Measurements from ENCODE around the gene CACNA2D3. TPM values are rescaled to one million over a fixed set of nuclear protein-coding genes. Genes with fewer than 3 reads are reported as not detected.

CACNA2D3 gene
- polyA plus RNA-seq, 1 donor (not counting 4 experiments of a cell fraction or from before 2014, with no cell fraction given) = 0.08 TPM

GRCh38 chr3:54447427-54447826, 325.1 kb downstream of the CACNA2D3 start:
- Histone ChIP-seq H3K27ac (ENCODE audit: control insufficient read depth, insufficient read depth, low read length) (no peak overlapping the region), H3K27me3 (ENCODE audit: control insufficient read depth, extremely low read depth, insufficient read depth, low read length) (no peaks in the 10 kb centered on the region), H3K36me3 (ENCODE audit: control insufficient read depth in 2 of 2, extremely low read depth in 1 of 2, insufficient read depth in 2 of 2, low read length in 2 of 2) (no peaks in the 10 kb centered on the region), H3K79me2 (ENCODE audit: control insufficient read depth, insufficient read depth, low read length) (no peaks in the 10 kb centered on the region), H2AFZ (ENCODE audit: control insufficient read depth, low read length) (no peak overlapping the region), H3K9me3 (ENCODE audit: control insufficient read depth, low read depth, low read length) (no peaks in the 10 kb centered on the region), H3K4me2 (ENCODE audit: control insufficient read depth, extremely low read depth, insufficient read depth, low read depth, low read length) (no peak overlapping the region), H3K9me1 (ENCODE audit: control insufficient read depth, extremely low read depth, insufficient read depth, low read length) (no peaks in the 10 kb centered on the region), H3K4me3 (ENCODE audit: control insufficient read depth in 2 of 3, extremely low read depth in 1 of 3, insufficient read depth in 2 of 3, low read depth in 1 of 3, low read length in 3 of 3) (no peak overlapping the region), H3K4me1 (ENCODE audit: control insufficient read depth, extremely low read depth, insufficient read depth, low read length) (no peaks in the 10 kb centered on the region), H4K20me1 (ENCODE audit: control insufficient read depth, extremely low read depth, insufficient read depth, low read length) (no peaks in the 10 kb centered on the region), H3K9ac (ENCODE audit: control insufficient read depth, extremely low read depth, insufficient read depth, low read length) (no peak overlapping the region)
- TF ChIP-seq EZH2 (IDR thresholded peaks at IDR 0.05; ENCODE audit: low read length) (no peak), CTCF (optimal IDR thresholded peaks at IDR 0.05 in 1 of 3, IDR thresholded peaks at IDR 0.05 in 1 of 3, conservative IDR thresholded peaks at IDR 0.05 in 1 of 3; ENCODE audit: extremely low read depth in 1 of 3, insufficient read depth in 2 of 3, low read length in 3 of 3) (no peak)
- no peak for FAIRE-seq
- no peak for DNase-seq (ENCODE audit: low read depth, low spot score)
- dilution Hi-C loops (cut with MboI; ENCODE audit: extremely low pct_ligation_motif_present, low sequenced_read_pairs) = no loop called here

- Histone ChIP-seq H4K20me1 (ENCODE audit: control insufficient read depth, extremely low read depth, insufficient read depth, low read length) (no peaks in the 10 kb centered on the region), H3K27me3 (ENCODE audit: control insufficient read depth, extremely low read depth, insufficient read depth, low read length) (no peaks in the 10 kb centered on the region), H3K4me3 (ENCODE audit: control insufficient read depth in 2 of 3, extremely low read depth in 1 of 3, insufficient read depth in 2 of 3, low read depth in 1 of 3, low read length in 3 of 3) (no peak overlapping the region), H3K9ac (ENCODE audit: control insufficient read depth, extremely low read depth, insufficient read depth, low read length) (no peak overlapping the region), H3K4me1 (ENCODE audit: control insufficient read depth, extremely low read depth, insufficient read depth, low read length) (no peaks in the 10 kb centered on the region), H3K4me2 (ENCODE audit: control insufficient read depth, extremely low read depth, insufficient read depth, low read depth, low read length) (no peak overlapping the region), H3K36me3 (ENCODE audit: control insufficient read depth in 2 of 2, extremely low read depth in 1 of 2, insufficient read depth in 2 of 2, low read length in 2 of 2) (no peaks in the 10 kb centered on the region), H3K27ac (ENCODE audit: control insufficient read depth, insufficient read depth, low read length) (no peak overlapping the region), H3K79me2 (ENCODE audit: control insufficient read depth, insufficient read depth, low read length) (no peaks in the 10 kb centered on the region), H2AFZ (ENCODE audit: control insufficient read depth, low read length) (no peak overlapping the region), H3K9me1 (ENCODE audit: control insufficient read depth, extremely low read depth, insufficient read depth, low read length) (no peaks in the 10 kb centered on the region), H3K9me3 (ENCODE audit: control insufficient read depth, low read depth, low read length) (no peaks in the 10 kb centered on the region)
- dilution Hi-C loops (cut with MboI; ENCODE audit: extremely low pct_ligation_motif_present, low sequenced_read_pairs) = no loop called here
- no peak for TF ChIP-seq CTCF (optimal IDR thresholded peaks at IDR 0.05 in 1 of 3, IDR thresholded peaks at IDR 0.05 in 1 of 3, conservative IDR thresholded peaks at IDR 0.05 in 1 of 3; ENCODE audit: extremely low read depth in 1 of 3, insufficient read depth in 2 of 3, low read length in 3 of 3)
- no peak for TF ChIP-seq EZH2 (IDR thresholded peaks at IDR 0.05; ENCODE audit: low read length)
- DNase-seq (ENCODE audit: low read depth, low spot score) (no peak), FAIRE-seq (no peak)
Observed at GRCh38 chr3:54454806-54455205, 332.5 kb downstream of the CACNA2D3 start.
